IPS-15b (cell line): ENCODE data around the gene CHTF8.
"Not testable (repeated sequence)": the region's sequence is repeated elsewhere in the genome, so short reads cannot be mapped to it uniquely, and the experiment has no call there.

Source experiments
- H3K27me3 ChIP-seq: one replicate; pipeline ENCODE4 v1.6.1; 2013; ENCODE audit warnings: low read length; ENCODE audit not compliant: control insufficient read depth, insufficient read depth
- H3K36me3 ChIP-seq: one replicate; pipeline ENCODE4 v1.6.1; 2013; ENCODE audit warnings: low read length; ENCODE audit not compliant: control insufficient read depth, insufficient read depth
- H3K4me1 ChIP-seq: one replicate; pipeline ENCODE4 v1.6.1; 2013; ENCODE audit warnings: mild to moderate bottlenecking, low read length; ENCODE audit not compliant: control insufficient read depth, insufficient read depth
- H3K4me3 ChIP-seq: one replicate; pipeline ENCODE4 v1.5.1; 2013; ENCODE audit warnings: low read depth, low read length
- H3K9ac ChIP-seq: one replicate; pipeline ENCODE4 v1.6.1; 2013; ENCODE audit warnings: low read depth, mild to moderate bottlenecking, low read length
- H3K9me3 ChIP-seq: one replicate; pipeline ENCODE4 v1.6.1; 2013; ENCODE audit warnings: mild to moderate bottlenecking, low read length; ENCODE audit not compliant: control insufficient read depth, insufficient read depth

Gene CHTF8

GRCh38 chr16:69160192-69160591, 27.8 kb upstream of the CHTF8 start:
- Histone ChIP-seq H3K27me3 (no peaks in the 10 kb centered on the region), H3K4me1 (no peaks in the 10 kb centered on the region), H3K4me3 (no peak overlapping the region), H3K36me3 (peaks cover 24% of the 10 kb centered on the region), H3K9ac (no peak overlapping the region), H3K9me3 (no peaks in the 10 kb centered on the region)

GRCh38 chr16:69157196-69157595, 24.8 kb upstream of the CHTF8 start:
- no peaks in the 10 kb centered on the region for H3K4me1 ChIP-seq
- H3K36me3 ChIP-seq, result peaks cover 45% of the 10 kb centered on the region
- no peak overlapping the region for H3K9ac ChIP-seq
- no peak overlapping the region for H3K4me3 ChIP-seq
- H3K9me3 ChIP-seq, result no peaks in the 10 kb centered on the region
- no peaks in the 10 kb centered on the region for H3K27me3 ChIP-seq

GRCh38 chr16:69150146-69150865, 17.9 kb upstream of the CHTF8 start:
- no peaks in the 10 kb centered on the region for H3K4me1 ChIP-seq
- no peak overlapping the region for H3K9ac ChIP-seq
- H3K27me3 ChIP-seq, result no peaks in the 10 kb centered on the region
- no peak overlapping the region for H3K4me3 ChIP-seq
- no peaks in the 10 kb centered on the region for H3K9me3 ChIP-seq
- H3K36me3 ChIP-seq, result peaks cover 45% of the 10 kb centered on the region

DNA sequence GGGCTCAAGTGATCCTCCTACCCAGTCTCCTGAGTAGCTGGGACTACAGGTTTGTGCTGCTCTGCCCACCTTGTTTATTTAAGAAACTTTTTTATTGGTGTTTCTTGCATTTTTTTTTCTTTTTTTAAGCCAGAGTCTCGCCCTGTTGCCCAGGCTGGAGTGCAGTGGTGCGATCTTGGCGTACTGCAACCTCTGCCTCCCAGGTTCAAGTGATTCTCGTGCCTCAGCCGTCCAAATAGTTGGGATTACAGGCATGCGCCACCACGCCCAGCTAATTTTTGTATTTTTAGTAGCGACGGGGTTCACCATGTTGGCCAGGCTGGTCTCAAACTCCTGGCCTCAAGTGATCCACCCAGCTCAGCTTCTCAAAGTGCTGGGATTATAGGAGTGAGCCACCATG, 17.2 kb upstream of the CHTF8 start:
- not testable (repeated sequence) for H3K9me3 ChIP-seq, H3K27me3 ChIP-seq, H3K4me3 ChIP-seq, H3K9ac ChIP-seq, H3K4me1 ChIP-seq
- H3K36me3 ChIP-seq, result peaks cover 40% of the 10 kb centered on the region

DNA sequence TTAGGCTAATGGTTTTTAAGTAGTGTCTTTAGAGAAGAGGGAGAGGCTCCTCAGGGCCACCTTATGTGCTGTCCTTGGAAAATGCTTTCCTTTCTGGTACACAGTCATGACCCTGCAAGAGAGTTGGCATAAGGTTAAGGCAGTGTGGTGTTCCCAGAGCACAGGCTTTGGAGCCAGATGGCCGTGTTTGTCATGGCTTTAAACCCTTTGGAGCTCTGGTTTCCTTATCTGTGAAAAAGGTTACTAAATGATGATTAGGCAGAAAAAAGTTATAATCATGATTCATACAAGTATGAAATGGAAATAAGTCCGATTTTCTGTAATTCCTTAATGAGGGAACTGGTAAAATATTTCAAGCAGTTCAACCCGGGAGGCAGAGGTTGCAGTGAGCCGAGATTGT, 13.3 kb upstream of the CHTF8 start:
- H3K27me3 ChIP-seq, result no peaks in the 10 kb centered on the region
- no peaks in the 10 kb centered on the region for H3K9me3 ChIP-seq
- no peaks in the 10 kb centered on the region for H3K4me1 ChIP-seq
- H3K4me3 ChIP-seq, result no peak overlapping the region
- no peak overlapping the region for H3K9ac ChIP-seq
- peaks cover 29% of the 10 kb centered on the region for H3K36me3 ChIP-seq

- H3K36me3 ChIP-seq, result peaks cover 22% of the 10 kb centered on the region
These were observed 10.7 kb upstream of the CHTF8 start for GRCh38 chr16:69143116-69143515.

DNA sequence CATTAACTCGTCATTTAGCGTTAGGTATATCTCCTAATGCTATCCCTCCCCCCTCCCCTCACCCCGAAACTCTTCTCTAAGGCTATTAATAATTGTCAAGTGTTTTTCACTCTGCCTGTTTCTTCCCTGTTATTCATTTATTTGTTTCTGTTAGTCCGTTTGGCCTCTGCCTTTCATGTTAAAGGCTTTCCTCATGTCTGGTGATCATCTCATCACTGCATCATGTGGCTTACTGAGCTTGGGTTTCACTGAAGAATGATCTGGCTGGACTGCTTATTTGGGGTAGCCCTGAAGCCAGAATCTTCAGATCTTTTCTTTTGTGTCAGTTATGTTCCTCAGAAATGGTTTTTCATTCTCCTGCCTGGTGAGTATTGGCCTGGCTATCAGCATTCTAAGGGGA, 9.5 kb upstream of the CHTF8 start:
- Histone ChIP-seq H3K36me3 (peaks cover 23% of the 10 kb centered on the region), H3K4me1 (no peaks in the 10 kb centered on the region), H3K9me3 (no peaks in the 10 kb centered on the region)

More at GRCh38 chr16:69143116-69143515, 10.7 kb upstream of the CHTF8 start:
- Histone ChIP-seq H3K27me3 (no peaks in the 10 kb centered on the region), H3K4me3 (no peak overlapping the region), H3K4me1 (no peaks in the 10 kb centered on the region), H3K9ac (no peak overlapping the region), H3K9me3 (no peaks in the 10 kb centered on the region)

DNA sequence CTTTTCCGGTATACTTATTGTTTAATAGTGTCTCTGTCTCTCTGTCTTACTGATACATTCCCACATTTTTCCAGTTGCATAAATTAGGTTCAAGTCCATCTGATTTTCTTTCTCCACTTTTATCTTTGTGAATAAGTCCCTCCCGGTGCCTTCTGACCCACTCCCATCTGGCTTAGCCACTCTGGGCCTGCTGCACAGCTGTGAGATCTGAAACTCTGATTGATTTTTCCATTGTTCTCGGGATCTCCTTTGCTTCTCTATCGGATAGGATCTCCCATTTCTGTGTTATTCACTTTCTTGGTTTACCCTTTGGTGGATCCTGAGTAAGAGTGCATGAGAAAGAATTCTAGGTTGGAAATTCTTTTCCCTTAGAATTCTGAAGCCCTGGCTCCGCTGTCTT, 8.6 kb upstream of the CHTF8 start:
- no peaks in the 10 kb centered on the region for H3K9me3 ChIP-seq
- H3K4me3 ChIP-seq, result no peak overlapping the region
- H3K4me1 ChIP-seq, result no peaks in the 10 kb centered on the region
- H3K27me3 ChIP-seq, result no peaks in the 10 kb centered on the region
- H3K36me3 ChIP-seq, result peaks cover 20% of the 10 kb centered on the region
- no peak overlapping the region for H3K9ac ChIP-seq

More for the DNA sequence above, 9.5 kb upstream of the CHTF8 start:
- H3K27me3 ChIP-seq, result no peaks in the 10 kb centered on the region
- H3K4me3 ChIP-seq, result no peak overlapping the region
- H3K9ac ChIP-seq, result no peak overlapping the region

GRCh38 chr16:69139464-69139863, 7.1 kb upstream of the CHTF8 start:
- not testable (repeated sequence) for H3K4me1 ChIP-seq, H3K9me3 ChIP-seq, H3K27me3 ChIP-seq, H3K9ac ChIP-seq, H3K4me3 ChIP-seq
- H3K36me3 ChIP-seq, result peaks cover 20% of the 10 kb centered on the region

- Histone ChIP-seq H3K36me3 (peaks cover 20% of the 10 kb centered on the region), H3K4me1 (no peaks in the 10 kb centered on the region), H3K27me3 (no peaks in the 10 kb centered on the region), H3K9ac (no peak overlapping the region), H3K4me3 (no peak overlapping the region), H3K9me3 (no peaks in the 10 kb centered on the region)
These were observed 6.2 kb upstream of the CHTF8 start for GRCh38 chr16:69138608-69139007.

- no peak overlapping the region for H3K9ac ChIP-seq
- H3K36me3 ChIP-seq, result peaks cover 4% of the 10 kb centered on the region
- no peaks in the 10 kb centered on the region for H3K9me3 ChIP-seq
- H3K27me3 ChIP-seq, result no peaks in the 10 kb centered on the region
- H3K4me1 ChIP-seq, result peaks cover 12% of the 10 kb centered on the region
- peak overlapping the region; percentile 79 for H3K4me3 ChIP-seq
These were observed 1.1 kb upstream of the CHTF8 start for GRCh38 chr16:69133373-69133954.

- Histone ChIP-seq H3K9me3 (no peaks in the 10 kb centered on the region), H3K4me3 (peak overlapping the region; percentile 91), H3K27me3 (no peaks in the 10 kb centered on the region), H3K4me1 (peaks cover 12% of the 10 kb centered on the region), H3K9ac (peak overlapping the region; percentile 77), H3K36me3 (no peaks in the 10 kb centered on the region)
These were observed 457 bp downstream of the CHTF8 start for GRCh38 chr16:69131839-69132423.
